ENCODE data around the gene TNRC6B.
"Not testable (repeated sequence)": the region's sequence is repeated elsewhere in the genome, so short reads cannot be mapped to it uniquely, and the experiment has no call there.

The TNRC6B gene

GRCh38 chr22:40212121-40212520, 34.4 kb downstream of the TNRC6B start:
- Mint-ChIP-seq H3K27ac (peak overlapping the region; percentile 22), H3K4me1 (peaks cover 63% of the 10 kb centered on the region), H3K9me3 (no peaks in the 10 kb centered on the region), H3K36me3 (peaks cover 7% of the 10 kb centered on the region), H3K4me3 (no peak overlapping the region), H3K27me3 (no peaks in the 10 kb centered on the region)
- ATAC-seq (ENCODE audit: low read depth): no peak
- no peak for DNase-seq (ENCODE audit: low spot score in 2 of 2)

- H3K27me3 Mint-ChIP-seq: no peaks in the 10 kb centered on the region
- H3K4me3 Mint-ChIP-seq: no peak overlapping the region
- peaks cover 5% of the 10 kb centered on the region for H3K36me3 Mint-ChIP-seq
- DNase-seq (ENCODE audit: low spot score in 2 of 2) (no peak), ATAC-seq (ENCODE audit: low read depth) (no peak)
- peak overlapping the region; percentile 85 for H3K27ac Mint-ChIP-seq
- peaks cover 60% of the 10 kb centered on the region for H3K4me1 Mint-ChIP-seq
- no peaks in the 10 kb centered on the region for H3K9me3 Mint-ChIP-seq
Observed at GRCh38 chr22:40213478-40213877, 35.8 kb downstream of the TNRC6B start.

GRCh38 chr22:40215266-40215665, 37.5 kb downstream of the TNRC6B start:
- Mint-ChIP-seq H3K27me3 (no peaks in the 10 kb centered on the region), H3K36me3 (peaks cover 8% of the 10 kb centered on the region), H3K9me3 (no peaks in the 10 kb centered on the region), H3K4me1 (peaks cover 64% of the 10 kb centered on the region), H3K27ac (peak overlapping the region; percentile 85), H3K4me3 (no peak overlapping the region)
- DNase-seq (ENCODE audit: low spot score in 2 of 2) (no peak), ATAC-seq (ENCODE audit: low read depth) (no peak)

GRCh38 chr22:40216041-40216756, 38.5 kb downstream of the TNRC6B start:
- Mint-ChIP-seq H3K4me1 (peaks cover 56% of the 10 kb centered on the region), H3K9me3 (no peaks in the 10 kb centered on the region), H3K27me3 (no peaks in the 10 kb centered on the region), H3K36me3 (peaks cover 8% of the 10 kb centered on the region), H3K4me3 (peak overlapping the region; percentile 62), H3K27ac (peak overlapping the region; percentile 85)
- DNase-seq (ENCODE audit: low spot score in 2 of 2): no peak
- ATAC-seq (ENCODE audit: low read depth): peak; percentile 69

- ATAC-seq (ENCODE audit: low read depth) (no peak), DNase-seq (ENCODE audit: low spot score in 2 of 2) (no peak)
- Mint-ChIP-seq H3K4me1 (peaks cover 47% of the 10 kb centered on the region), H3K9me3 (no peaks in the 10 kb centered on the region), H3K27ac (peak overlapping the region; percentile 81), H3K4me3 (no peak overlapping the region), H3K27me3 (no peaks in the 10 kb centered on the region), H3K36me3 (peaks cover 9% of the 10 kb centered on the region)
Observed at GRCh38 chr22:40218152-40218551, 40.4 kb downstream of the TNRC6B start.

DNA sequence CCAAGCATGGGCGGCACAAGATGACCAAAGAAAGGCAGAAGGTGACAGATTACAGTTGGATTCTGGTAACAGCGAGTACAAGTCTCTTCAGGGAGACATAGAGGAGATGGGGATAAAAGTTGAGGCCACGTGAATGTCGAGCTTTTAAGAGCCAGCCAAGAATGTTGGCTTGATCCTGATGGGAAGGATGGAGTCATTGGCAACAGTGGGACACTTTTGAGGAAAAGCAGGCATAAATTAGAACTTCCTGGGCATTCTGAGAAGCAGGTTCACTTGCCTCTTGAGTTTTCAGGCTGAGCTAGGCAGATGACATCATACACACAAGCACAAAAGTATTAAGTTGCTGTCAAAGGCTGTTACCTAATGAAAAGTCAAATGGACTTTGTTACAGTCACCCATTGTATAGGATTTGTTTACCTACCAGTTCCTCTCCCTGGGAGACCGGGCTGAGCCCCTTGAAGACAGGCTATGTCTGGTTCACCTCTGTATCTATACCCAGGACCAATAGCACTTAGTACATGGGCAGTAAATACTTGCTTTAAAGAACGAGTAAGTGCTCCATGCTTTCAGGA, 41.1 kb downstream of the TNRC6B start:
- Mint-ChIP-seq H3K9me3 (no peaks in the 10 kb centered on the region), H3K4me1 (peaks cover 45% of the 10 kb centered on the region), H3K27ac (peak overlapping the region; percentile 81), H3K27me3 (no peaks in the 10 kb centered on the region), H3K4me3 (no peak overlapping the region), H3K36me3 (peaks cover 5% of the 10 kb centered on the region)
- DNase-seq (ENCODE audit: low spot score in 2 of 2) (no peak), ATAC-seq (ENCODE audit: low read depth) (no peak)

DNA sequence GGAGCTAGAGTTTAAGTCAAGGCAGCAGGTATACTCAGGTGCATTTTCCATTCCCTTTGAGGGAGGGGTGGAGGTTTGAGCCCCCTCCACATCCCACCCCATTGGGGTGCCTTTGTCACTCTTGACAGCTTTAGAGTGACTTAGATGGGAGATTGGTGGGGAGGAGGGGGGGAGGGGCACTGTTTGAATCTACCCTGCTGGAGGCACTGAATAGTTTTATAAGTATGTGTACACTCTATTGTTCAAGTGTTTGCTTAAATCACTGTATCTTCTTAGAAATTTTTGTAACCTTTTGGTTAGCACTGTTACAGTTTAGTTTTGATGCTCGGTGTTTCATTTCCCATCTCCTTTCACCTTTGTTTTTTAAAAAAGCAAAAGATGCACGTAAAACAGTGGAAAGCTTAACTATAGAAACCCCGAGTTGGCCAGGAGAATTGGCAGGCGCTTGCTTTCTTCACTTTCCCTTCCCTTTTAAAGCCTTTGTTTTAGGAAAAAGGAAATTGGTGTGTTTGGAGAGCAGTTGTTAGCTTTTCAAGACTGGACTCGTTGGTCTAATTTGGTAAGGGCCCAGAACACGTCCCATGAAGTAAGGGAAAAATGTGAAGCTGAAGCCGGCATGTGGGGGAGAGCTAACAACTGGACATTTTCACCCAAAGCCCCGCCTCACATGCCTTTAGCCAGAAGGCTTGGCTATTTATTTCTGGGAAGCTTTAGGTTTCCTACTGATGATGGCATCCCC, 42.8 kb downstream of the TNRC6B start:
- Mint-ChIP-seq H3K36me3 (peaks cover 5% of the 10 kb centered on the region), H3K27ac (no peak overlapping the region), H3K9me3 (no peaks in the 10 kb centered on the region), H3K4me1 (peaks cover 46% of the 10 kb centered on the region), H3K27me3 (no peaks in the 10 kb centered on the region), H3K4me3 (no peak overlapping the region)
- ATAC-seq (ENCODE audit: low read depth) (no peak), DNase-seq (ENCODE audit: low spot score in 2 of 2) (no peak)

- ATAC-seq (ENCODE audit: low read depth) (no peak), DNase-seq (ENCODE audit: low spot score in 2 of 2) (no peak)
- Mint-ChIP-seq H3K27ac (no peak overlapping the region), H3K36me3 (peaks cover 5% of the 10 kb centered on the region), H3K4me1 (peaks cover 44% of the 10 kb centered on the region), H3K4me3 (no peak overlapping the region), H3K9me3 (no peaks in the 10 kb centered on the region), H3K27me3 (no peaks in the 10 kb centered on the region)
Observed at GRCh38 chr22:40221055-40221414, 43.3 kb downstream of the TNRC6B start.

- ATAC-seq (ENCODE audit: low read depth); DNase-seq (ENCODE audit: low spot score in 2 of 2); H3K27me3 Mint-ChIP-seq; H3K4me3 Mint-ChIP-seq; H3K27ac Mint-ChIP-seq; H3K36me3 Mint-ChIP-seq; H3K9me3 Mint-ChIP-seq: not testable (repeated sequence)
- H3K4me1 Mint-ChIP-seq: peaks cover 36% of the 10 kb centered on the region
Observed at GRCh38 chr22:40222979-40223378, 45.3 kb downstream of the TNRC6B start.

DNA sequence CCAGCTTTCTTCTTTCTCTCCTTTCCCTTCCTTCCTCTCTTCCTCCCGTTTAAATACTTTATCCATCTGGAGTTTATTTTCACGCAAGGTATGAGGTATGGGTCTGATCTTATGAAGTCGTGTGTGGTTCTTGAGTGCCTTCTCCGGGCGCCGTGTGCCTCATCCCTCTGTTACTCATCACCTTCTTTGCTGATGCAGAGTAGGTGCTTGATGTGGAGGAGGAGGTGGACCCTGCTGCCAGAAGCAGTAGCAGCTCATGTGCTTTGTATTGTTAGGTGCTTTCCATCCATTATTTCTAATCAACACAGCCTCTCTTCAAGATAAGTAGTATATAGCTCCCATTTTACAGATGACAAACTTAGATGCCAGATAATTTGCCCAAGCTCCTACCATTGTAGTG, 47.0 kb downstream of the TNRC6B start:
- H3K27ac Mint-ChIP-seq: peak overlapping the region; percentile 80
- H3K27me3 Mint-ChIP-seq: no peaks in the 10 kb centered on the region
- no peak for DNase-seq (ENCODE audit: low spot score in 2 of 2)
- no peak for ATAC-seq (ENCODE audit: low read depth)
- H3K9me3 Mint-ChIP-seq: no peaks in the 10 kb centered on the region
- peaks cover 27% of the 10 kb centered on the region for H3K4me1 Mint-ChIP-seq
- peaks cover 8% of the 10 kb centered on the region for H3K36me3 Mint-ChIP-seq
- no peak overlapping the region for H3K4me3 Mint-ChIP-seq

GRCh38 chr22:40226620-40227019, 48.9 kb downstream of the TNRC6B start:
- H3K4me1 Mint-ChIP-seq: peaks cover 25% of the 10 kb centered on the region
- no peak for DNase-seq (ENCODE audit: low spot score in 2 of 2)
- H3K36me3 Mint-ChIP-seq: peaks cover 10% of the 10 kb centered on the region
- H3K9me3 Mint-ChIP-seq: no peaks in the 10 kb centered on the region
- ATAC-seq (ENCODE audit: low read depth): no peak
- H3K27ac Mint-ChIP-seq: peak overlapping the region; percentile 58
- no peak overlapping the region for H3K4me3 Mint-ChIP-seq
- no peaks in the 10 kb centered on the region for H3K27me3 Mint-ChIP-seq

- Mint-ChIP-seq H3K4me1 (peaks cover 26% of the 10 kb centered on the region), H3K36me3 (peaks cover 20% of the 10 kb centered on the region), H3K27ac (peak overlapping the region; percentile 17), H3K4me3 (no peak overlapping the region), H3K9me3 (no peaks in the 10 kb centered on the region), H3K27me3 (no peaks in the 10 kb centered on the region)
- DNase-seq (ENCODE audit: low spot score in 2 of 2) (no peak), ATAC-seq (ENCODE audit: low read depth) (no peak)
Observed at GRCh38 chr22:40231618-40232313, 54.0 kb downstream of the TNRC6B start.

DNA sequence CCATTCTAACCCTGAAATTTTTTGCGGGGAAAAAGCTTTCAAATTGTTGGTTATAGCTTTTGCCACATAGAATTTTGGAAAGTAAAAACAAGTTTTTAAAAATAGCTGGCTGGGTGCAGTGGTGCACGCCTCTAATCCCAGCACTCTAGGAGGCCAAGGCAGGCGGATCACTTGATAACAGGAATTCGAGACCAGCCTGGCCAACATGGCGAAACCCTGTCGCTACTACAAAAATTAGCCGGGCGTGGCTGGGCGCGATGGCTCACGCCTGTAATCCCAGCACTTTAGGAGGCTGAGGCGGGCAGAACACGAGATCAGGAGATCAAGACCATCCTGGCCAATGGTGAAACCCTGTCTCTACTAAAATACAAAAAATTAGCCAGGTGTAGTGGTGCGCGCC, 54.9 kb downstream of the TNRC6B start:
- no peak for DNase-seq (ENCODE audit: low spot score in 2 of 2)
- Mint-ChIP-seq H3K27ac (no peak overlapping the region), H3K4me1 (peaks cover 34% of the 10 kb centered on the region), H3K27me3 (no peaks in the 10 kb centered on the region), H3K36me3 (peaks cover 20% of the 10 kb centered on the region), H3K9me3 (no peaks in the 10 kb centered on the region), H3K4me3 (no peak overlapping the region)
- no peak for ATAC-seq (ENCODE audit: low read depth)

DNA sequence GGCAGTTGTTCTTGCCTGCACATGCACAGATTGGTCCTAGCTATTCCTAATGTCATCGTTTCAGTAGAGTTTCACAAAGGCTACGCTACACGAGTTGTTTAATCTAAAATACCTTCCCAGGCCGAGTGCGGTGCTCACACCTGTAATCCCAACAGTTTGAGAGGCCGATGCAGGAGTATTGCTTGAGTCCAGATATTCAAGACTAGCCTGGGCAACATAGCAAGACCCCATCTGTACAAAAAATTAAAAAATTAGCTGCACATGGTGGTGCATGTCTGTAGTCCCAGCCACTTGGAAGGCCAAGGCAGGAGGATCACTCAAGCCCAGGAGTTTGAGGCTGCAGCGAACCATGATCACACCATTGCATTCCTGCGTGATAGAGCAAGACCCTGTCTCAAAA, 56.2 kb downstream of the TNRC6B start:
- Mint-ChIP-seq H3K4me3 (no peak overlapping the region), H3K36me3 (peaks cover 19% of the 10 kb centered on the region), H3K4me1 (peaks cover 45% of the 10 kb centered on the region), H3K27me3 (no peaks in the 10 kb centered on the region), H3K9me3 (no peaks in the 10 kb centered on the region), H3K27ac (no peak overlapping the region)
- DNase-seq (ENCODE audit: low spot score in 2 of 2) (no peak), ATAC-seq (ENCODE audit: low read depth) (no peak)
